Left forelimb (tissue), 1 donor: ENCODE data around the gene FRYL.
"Not testable (repeated sequence)": the region's sequence is repeated elsewhere in the genome, so short reads cannot be mapped to it uniquely, and the experiment has no call there.

ENCODE experiments used
- DNase-seq: peaks from one replicate; pipeline ENCODE4 v3.0.0-alpha.2; 2018; ENCODE audit warnings: low spot score

Gene FRYL

DNA sequence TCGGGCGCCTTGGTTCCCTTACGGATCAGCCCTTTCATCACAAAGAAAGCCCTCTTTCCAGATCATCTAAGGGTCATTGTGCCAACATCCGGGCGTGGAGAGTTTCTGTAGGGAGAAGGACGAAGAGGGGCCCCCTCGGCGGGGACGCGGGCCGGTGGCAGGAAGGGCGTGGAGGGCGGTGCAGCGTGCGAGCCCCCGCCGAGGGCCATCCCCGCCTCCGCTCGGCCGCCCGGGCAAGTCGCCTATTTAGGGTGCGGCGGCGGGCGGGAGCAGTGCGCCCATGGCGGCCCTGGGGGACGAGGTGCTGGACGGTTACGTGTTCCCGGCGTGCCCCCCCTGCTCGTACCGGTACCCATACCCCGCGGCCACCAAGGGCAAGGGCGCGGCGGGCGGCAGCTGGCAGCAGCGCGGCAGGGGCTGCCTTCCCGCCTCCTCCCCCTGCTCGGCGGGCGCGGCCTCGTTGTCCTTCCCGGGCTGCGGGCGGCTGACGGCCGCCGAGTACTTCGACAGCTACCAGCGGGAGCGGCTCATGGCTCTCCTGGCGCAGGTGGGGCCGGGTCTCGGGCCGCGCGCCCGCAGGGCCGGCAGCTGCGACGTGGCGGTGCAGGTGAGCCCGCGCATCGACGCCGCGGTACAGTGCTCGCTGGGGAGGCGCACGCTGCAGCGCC lies 289.9 kb downstream of the FRYL start, which contains the start of gene ZAR1:
Gene ZAR1 (plus strand): TSS at position 241 of the 668 bp plus-strand sequence. CDS start 40 bp downstream, at position 281.
- DNase-seq: no peak

DNA sequence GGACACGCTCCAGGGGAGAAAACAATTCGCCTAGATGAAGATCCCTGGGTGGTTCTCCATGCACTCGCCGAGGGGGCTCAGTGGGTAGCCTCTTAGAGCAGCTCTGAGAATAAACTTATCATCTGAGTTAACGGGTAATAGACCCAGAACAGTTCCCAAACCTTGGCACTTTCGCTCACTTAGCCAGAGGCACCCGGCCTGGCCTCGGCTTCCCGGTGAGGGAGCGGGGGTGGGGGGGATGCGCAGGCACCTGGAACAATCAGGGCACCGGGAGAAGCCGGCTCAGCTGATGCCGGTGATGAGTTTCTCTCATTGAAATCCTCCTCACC lies 290.4 kb downstream of the FRYL start:
- no peak for DNase-seq

DNA sequence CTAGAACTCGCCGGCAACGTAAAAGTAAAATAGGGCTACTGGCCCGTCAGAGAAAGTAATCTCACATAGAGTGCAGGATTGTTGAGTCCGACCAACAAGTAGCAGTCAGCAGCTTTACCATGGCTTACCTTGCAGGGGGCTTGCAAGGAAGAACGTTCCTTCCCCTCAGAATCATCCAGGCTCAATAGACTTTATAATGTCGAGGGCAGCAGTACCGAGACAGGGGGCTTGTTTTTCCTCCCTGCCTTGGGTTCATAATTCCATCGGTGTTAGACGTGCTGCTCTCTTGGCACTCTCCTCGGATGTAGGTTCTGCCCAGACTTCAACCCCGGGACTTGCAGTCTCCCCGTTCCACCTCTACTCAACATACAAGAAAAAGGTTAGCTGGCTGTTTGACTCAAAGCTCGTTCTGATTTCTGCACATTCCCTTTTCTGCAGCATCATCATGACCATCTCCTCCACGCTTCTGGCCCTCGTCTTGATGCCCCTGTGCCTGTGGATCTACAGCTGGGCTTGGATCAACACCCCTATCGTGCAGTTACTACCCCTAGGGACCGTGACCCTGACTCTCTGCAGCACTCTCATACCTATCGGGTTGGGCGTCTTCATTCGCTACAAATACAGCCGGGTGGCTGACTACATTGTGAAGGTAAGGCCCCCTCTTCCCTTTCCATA lies 295.4 kb downstream of the FRYL start:
- no peak for DNase-seq

DNA sequence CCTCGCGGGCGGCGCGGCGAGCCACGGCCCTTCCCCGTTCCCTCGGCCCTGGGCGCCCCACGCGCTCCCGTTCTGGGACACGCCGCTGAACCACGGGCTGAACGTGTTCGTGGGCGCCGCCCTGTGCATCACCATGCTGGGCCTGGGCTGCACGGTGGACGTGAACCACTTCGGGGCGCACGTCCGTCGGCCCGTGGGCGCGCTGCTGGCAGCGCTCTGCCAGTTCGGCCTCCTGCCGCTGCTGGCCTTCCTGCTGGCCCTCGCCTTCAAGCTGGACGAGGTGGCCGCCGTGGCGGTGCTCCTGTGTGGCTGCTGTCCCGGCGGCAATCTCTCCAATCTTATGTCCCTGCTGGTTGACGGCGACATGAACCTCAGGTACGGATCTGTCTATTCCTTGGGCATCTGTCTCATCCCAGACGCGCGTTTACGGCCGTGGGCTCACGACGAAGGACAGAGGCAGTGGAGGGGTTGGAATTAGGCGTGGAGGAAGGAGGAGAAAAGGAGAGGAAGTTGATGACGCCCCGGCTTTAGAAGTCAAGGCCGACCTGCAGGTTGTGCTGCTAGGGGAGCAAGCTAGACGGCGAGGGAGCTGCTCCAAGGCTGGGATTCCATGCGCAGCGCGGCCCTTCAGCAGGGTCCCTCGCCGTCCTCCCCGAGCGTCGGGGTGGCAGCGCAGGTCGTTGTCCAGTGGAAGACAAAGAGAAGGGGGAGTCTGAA lies 296.1 kb downstream of the FRYL start:
- no peak for DNase-seq

GRCh38 chr4:48483006-48483776 lies 296.9 kb downstream of the FRYL start, which contains the start of gene SLC10A4:
TSS of gene SLC10A4 (plus strand) at chr4:48483343. CDS start at chr4:48483562, 219 bp downstream.
- no peak for DNase-seq

DNA sequence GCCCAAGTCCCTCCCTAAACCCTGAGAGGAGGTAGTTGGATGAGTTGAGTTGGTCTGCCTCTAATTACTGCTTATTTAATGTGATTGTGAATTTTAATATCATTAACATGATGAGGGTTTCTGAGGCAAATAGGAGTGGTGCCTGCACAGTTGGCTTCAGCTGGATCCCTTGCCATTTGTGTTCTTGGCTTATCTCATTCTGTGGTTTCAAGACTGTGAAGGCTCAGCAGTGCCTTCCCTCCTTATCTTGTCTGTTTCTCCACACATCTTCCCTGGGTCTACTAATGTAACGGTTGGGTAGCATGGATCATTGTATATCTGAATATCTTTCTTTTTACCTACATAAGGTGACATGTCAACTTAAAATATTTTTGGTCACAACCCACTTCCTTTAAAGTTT lies 298.5 kb downstream of the FRYL start:
- DNase-seq: no peak

DNA sequence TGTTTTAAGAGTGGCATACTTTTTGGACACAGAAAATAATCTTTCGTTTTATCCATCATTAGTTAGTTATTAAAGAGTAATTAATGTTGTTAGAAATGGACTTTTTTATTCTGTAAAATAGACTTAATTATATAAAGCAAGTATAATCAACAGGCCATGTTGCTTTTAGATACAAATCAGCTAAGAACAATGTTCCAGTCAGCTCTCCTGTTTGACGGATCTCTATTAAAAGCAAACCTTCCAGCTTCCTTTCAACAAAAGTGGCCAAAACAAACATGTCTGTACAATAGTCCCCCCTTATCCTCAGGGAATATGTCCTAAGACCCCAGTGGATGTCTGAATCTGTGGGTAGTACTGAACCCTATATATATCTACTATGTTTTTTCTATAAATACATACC lies 301.8 kb downstream of the FRYL start:
- no peak for DNase-seq

DNA sequence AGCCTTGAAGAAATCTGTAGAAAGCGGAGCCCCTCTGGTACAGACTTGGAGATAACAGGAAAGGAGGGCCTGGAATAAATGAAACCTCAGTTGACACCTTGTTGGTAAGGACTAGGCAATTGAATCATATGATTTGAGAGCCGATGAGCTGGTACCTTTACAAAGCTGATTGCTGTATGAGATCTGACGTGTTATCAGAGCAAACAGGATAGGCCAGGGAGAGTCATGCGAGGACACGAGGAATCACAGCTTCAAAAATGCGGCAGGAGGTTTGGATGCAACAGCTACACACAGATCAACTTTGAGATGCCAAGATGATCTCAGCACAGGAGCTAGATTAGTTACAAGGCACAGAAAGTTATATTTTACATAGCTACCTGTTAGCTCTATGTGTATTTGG lies 304.3 kb downstream of the FRYL start:
- no peak for DNase-seq

- DNase-seq: no peak
Observed at GRCh38 chr4:48472794-48473193, 307.3 kb downstream of the FRYL start.

GRCh38 chr4:48470570-48470969 lies 309.5 kb downstream of the FRYL start:
- DNase-seq: no peak

DNA sequence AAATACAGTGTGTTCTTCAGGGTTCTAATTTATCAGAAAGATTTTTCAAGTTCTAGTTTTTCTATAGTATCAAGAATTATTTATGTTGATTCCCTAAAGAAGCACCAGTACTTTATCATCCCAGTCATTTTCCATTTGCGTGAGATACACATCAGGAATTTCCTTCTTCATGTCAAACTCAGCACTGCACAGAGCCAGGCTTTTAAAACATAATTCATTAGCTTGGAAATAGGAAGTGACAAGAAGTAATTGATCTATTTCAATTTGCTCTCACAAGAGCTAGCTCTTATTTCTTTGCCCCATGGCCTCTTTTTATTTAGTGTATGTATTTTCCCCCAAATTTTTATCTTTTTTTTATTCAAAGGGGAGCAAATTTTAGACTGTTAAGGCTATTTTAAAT lies 309.9 kb downstream of the FRYL start:
- DNase-seq: no peak

DNA sequence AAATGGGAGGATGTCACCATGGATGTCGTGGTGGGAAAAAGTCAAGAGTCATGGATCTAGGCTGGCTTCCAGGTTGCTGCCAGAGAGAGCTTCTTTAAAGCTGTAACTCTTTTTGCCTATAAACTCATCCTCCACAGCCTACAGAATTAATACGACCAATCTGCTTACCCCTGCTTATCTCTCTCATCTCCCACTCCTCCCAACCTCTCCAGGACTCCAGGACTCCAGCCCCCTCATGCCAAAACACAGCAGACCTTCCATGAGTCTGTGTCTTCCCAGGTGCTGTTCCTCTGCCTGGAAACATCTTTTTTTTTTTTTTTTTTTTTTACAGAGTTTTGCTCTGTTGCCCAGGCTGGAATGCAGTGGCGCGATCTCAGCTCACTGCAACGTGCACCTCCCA lies 312.2 kb downstream of the FRYL start:
- no peak for DNase-seq

DNA sequence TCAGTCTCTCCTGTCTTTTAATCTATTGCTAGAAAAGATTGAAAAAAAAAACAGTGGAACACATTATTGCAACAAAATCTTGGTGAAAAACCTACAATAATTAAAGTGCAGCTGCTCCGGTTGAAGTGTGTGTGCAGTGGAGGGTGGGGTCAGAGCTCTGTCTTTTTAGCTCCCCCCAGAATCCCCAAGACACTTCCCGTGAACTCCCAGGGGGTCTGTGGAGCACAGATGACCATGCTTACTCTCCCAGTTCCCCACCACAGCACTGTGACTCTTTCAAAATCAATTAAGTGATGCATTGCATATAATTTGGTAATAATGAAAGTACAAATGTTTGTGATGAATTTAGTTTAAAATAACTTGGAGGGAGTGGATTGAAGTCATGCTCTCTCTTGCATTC lies 312.6 kb downstream of the FRYL start:
- no peak for DNase-seq

GRCh38 chr4:48462363-48462762 lies 317.7 kb downstream of the FRYL start:
- DNase-seq: no peak

DNA sequence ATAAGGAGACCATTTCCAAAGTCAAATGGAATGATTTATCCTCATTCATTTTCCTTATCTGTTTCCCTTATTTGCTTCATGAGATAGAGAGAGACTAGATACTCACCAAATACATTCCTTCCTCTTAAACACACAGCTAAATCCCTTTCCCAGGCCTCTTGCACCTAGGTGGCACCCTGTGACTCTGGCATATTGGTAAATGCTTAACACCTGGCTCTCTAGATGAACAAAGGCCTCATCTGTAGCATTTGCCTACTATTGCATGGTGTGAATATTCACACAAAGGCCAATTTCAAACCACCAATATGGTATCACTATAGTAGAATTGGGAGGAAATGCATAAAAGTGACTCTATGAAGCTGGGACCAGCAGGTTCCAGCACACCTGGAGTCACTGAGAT lies 319.1 kb downstream of the FRYL start:
- no peak for DNase-seq

DNA sequence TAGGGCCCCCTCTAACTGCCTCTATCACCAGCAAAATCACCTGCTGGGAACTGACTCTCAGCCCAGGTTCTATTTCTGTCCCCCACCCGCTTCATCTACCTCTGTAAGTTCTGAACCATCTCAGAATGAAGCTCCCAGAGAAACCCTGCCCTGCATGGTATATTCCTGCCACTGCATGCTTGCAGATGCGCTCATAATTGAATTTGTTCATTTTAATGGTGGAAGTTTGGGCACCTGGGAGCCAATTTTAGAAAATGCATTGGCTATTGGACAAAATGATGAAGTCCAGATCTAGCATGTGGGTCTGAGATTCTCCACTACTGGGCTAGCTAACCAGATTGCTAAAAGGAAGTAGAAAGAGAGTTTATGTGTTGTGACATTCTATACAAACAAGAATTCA lies 325.5 kb downstream of the FRYL start:
- no peak for DNase-seq

- DNase-seq: not testable (repeated sequence)
Observed at GRCh38 chr4:48451656-48452055, 328.4 kb downstream of the FRYL start.

DNA sequence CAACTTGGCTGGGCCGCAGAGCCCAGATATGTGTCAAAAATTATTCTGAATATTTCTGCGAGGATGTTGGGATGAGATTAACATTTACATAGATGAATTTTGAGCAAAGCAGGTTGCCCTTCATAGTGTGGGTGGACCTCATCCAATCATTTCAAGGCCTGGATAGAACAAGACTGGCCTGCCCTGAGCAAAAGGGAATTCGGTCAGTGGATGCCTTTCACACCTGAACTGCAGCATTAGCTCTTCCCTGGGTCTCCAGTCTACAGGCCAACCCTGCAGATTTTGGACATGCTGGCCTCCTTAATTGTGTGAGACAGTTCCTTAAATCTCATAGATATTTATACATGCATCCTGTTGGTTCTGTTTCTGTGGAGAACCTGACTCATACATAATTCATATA lies 329.3 kb downstream of the FRYL start:
- DNase-seq: no peak

DNA sequence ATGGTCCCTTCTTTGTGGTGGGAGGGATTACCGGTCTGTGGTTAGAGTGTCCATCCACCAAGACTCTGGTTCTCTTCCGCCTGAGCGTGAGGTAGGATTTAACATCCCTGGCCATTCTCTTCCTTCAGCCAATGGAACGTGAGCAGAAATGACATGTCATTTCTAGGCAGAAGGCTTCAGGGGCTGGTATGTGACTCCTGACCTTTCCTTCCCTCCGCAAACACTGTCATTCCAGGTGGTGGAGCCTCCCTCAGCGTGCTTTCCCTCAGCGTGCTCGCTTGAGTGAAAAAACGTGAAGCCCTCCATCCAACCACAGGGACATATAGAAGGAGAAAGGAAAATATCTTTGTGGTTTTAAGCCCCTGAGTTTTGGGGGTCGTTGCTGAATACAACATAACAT lies 330.9 kb downstream of the FRYL start:
- DNase-seq: no peak
